Measurements from ENCODE around the gene DLGAP3. TPM values are rescaled to one million over a fixed set of nuclear protein-coding genes. Genes with fewer than 3 reads are reported as not detected.

The DLGAP3 gene
- total and polyA plus RNA-seq, 11 donors = 0.07 to 0.51 (median 0.10) TPM; not detected in 8

- peak in 2 of 5 donors; percentile 50 to 56 for DNase-seq
- Histone ChIP-seq H3K36me3 (peaks cover 0 to 11% (median 0%) of the 10 kb centered on the region in 9 donors), H3K9me3 (no peaks in the 10 kb centered on the region), H3K4me1 (peaks cover 0 to 82% (median 44%) of the 10 kb centered on the region in 12 donors), H3K4me3 (no peak overlapping the region), H3K27me3 (no peaks in the 10 kb centered on the region), H3K27ac (peak overlapping the region; percentile 66 to 88 (median 77))
- TF ChIP-seq POLR2A (IDR thresholded peaks at IDR 0.05) (no peak), CTCF (IDR thresholded peaks at IDR 0.05) (no peak)
- 57 to 76% (median 74%) methylated on average over 4 of the region's 4 CpGs for WGBS, 4 donors
- intact Hi-C loops (cut with DNase I) = no loop called here
- ATAC-seq = peak; percentile 17 to 62 (median 39)
These were observed 85.2 kb downstream of the DLGAP3 start for GRCh38 chr1:34844252-34844634.

- no peak for TF ChIP-seq CTCF (IDR thresholded peaks at IDR 0.05)
- TF ChIP-seq POLR2A (IDR thresholded peaks at IDR 0.05) = no peak
- intact Hi-C loops (cut with DNase I) = loop anchor here in 1 of 10 donors (2.0 kb wide), 1 partner anchor 51 kb away; the partner anchor contains the start of gene GJA4
- H3K27me3 ChIP-seq = no peaks in the 10 kb centered on the region
- peak in 3 of 4 donors; percentile 1 to 11 (median 5) for ATAC-seq
- no peaks in the 10 kb centered on the region for H3K9me3 ChIP-seq
- WGBS, 4 donors = 37 to 56% (median 50%) methylated on average over 14 of the region's 14 CpGs
- H3K4me1 ChIP-seq = peaks cover 0 to 81% (median 44%) of the 10 kb centered on the region in 12 donors
- no peak overlapping the region for H3K4me3 ChIP-seq
- peaks cover 0 to 9% (median 0%) of the 10 kb centered on the region in 9 donors for H3K36me3 ChIP-seq
- peak overlapping the region; percentile 66 to 88 (median 77) for H3K27ac ChIP-seq
- no peak for DNase-seq
These were observed 85.8 kb downstream of the DLGAP3 start for GRCh38 chr1:34843392-34844251.

- no peaks in the 10 kb centered on the region for H3K27me3 ChIP-seq
- H3K4me3 ChIP-seq = no peak overlapping the region
- ATAC-seq (peak; percentile 21 to 76 (median 52)), DNase-seq (peak in 3 of 5 donors; percentile 34 to 67 (median 50))
- no peak for TF ChIP-seq POLR2A (IDR thresholded peaks at IDR 0.05)
- no peak for TF ChIP-seq CTCF (IDR thresholded peaks at IDR 0.05)
- 53 to 63% (median 59%) methylated on average over 4 of the region's 4 CpGs for WGBS, 4 donors
- H3K9me3 ChIP-seq = no peaks in the 10 kb centered on the region
- peaks cover 0 to 8% (median 0%) of the 10 kb centered on the region in 9 donors for H3K36me3 ChIP-seq
- intact Hi-C loops (cut with DNase I) = loop anchor here in 1 of 10 donors (2.0 kb wide), 1 partner anchor 50 kb away; the partner anchor contains the start of gene GJA4
- peak overlapping the region; percentile 66 to 88 (median 77) for H3K27ac ChIP-seq
- H3K4me1 ChIP-seq = peaks cover 0 to 80% (median 45%) of the 10 kb centered on the region in 12 donors
These were observed 86.5 kb downstream of the DLGAP3 start for GRCh38 chr1:34842952-34843371.

- peaks cover 0 to 77% (median 45%) of the 10 kb centered on the region in 12 donors for H3K4me1 ChIP-seq
- ATAC-seq (no peak), DNase-seq (no peak)
- WGBS, 4 donors = 52 to 80% (median 55%) methylated on average over 3 of the region's 3 CpGs
- no peaks in the 10 kb centered on the region for H3K9me3 ChIP-seq
- peaks cover 0 to 5% (median 0%) of the 10 kb centered on the region in 9 donors for H3K36me3 ChIP-seq
- no peak for TF ChIP-seq POLR2A (IDR thresholded peaks at IDR 0.05)
- TF ChIP-seq CTCF (IDR thresholded peaks at IDR 0.05) = no peak
- intact Hi-C loops (cut with DNase I) = loop anchor here in 1 of 10 donors (2.0 kb wide), 1 partner anchor 49 kb away; the partner anchor contains the start of gene GJA4
- peak overlapping the region in 11 of 12 donors; percentile 35 to 88 (median 77) for H3K27ac ChIP-seq
- no peaks in the 10 kb centered on the region for H3K27me3 ChIP-seq
- H3K4me3 ChIP-seq = no peak overlapping the region
These were observed 87.4 kb downstream of the DLGAP3 start for GRCh38 chr1:34842073-34842472.

All from heart left ventricle (tissue), 16 donors.